Stimulated activated CD4-positive, alpha-beta T cell treated with anti-CD3 and anti-CD28 coated beads, Interleukin-1b, Interleukin-23, amount 100 ng/mL, for 4 hours (primary cell): ENCODE data around the gene RBM42.
A peak's percentile ranks its signal among the peaks of the same experiment; 100 is the strongest.
"Not testable (repeated sequence)": the region's sequence is repeated elsewhere in the genome, so short reads cannot be mapped to it uniquely, and the experiment has no call there.

Experiments
- DNase-seq, 2 donors: peaks; one replicate each; pipeline ENCODE4 v3.0.0-alpha.2; 2020; ENCODE audit warnings: low read depth in 2 of 2

Gene RBM42, protein sequence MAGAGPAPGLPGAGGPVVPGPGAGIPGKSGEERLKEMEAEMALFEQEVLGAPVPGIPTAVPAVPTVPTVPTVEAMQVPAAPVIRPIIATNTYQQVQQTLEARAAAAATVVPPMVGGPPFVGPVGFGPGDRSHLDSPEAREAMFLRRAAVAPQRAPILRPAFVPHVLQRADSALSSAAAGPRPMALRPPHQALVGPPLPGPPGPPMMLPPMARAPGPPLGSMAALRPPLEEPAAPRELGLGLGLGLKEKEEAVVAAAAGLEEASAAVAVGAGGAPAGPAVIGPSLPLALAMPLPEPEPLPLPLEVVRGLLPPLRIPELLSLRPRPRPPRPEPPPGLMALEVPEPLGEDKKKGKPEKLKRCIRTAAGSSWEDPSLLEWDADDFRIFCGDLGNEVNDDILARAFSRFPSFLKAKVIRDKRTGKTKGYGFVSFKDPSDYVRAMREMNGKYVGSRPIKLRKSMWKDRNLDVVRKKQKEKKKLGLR

GRCh38 chr19:35628565-35629331 lies at the start of gene RBM42:
Gene RBM42 (plus strand): TSS chr19:35629036. CDS start chr19:35629154, 118 bp downstream.
- DNase-seq = peak; percentile 93 to 94

GRCh38 chr19:35582760-35583159 lies 46.1 kb upstream of the RBM42 start:
- DNase-seq = no peak

- no peak for DNase-seq
Observed at GRCh38 chr19:35585848-35586247, 43.0 kb upstream of the RBM42 start, which contains the start of gene PMIS2. Gene PMIS2 (plus strand): TSS chr19:35586173. CDS start chr19:35586260, 87 bp downstream.

- no peak for DNase-seq
Observed at GRCh38 chr19:35587321-35587720, 41.5 kb upstream of the RBM42 start.

DNA sequence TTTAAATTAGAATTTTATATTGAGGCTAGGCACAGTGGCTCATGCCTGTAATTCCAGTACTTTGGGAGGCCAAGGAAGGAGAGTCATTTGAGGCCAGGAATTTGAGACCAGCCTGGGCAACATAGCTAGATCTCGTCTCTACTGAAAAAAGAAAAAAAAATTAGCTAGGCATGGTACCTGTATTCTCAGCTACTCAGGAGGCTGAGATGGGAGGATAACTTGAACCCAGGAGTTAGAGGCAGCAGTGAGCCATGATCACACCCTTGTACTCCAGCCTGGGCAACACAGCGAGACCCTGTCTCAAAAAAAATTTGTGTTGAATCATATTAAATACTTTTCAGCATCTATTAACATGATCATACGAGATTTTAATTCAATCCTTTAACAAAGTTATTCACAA lies 38.0 kb upstream of the RBM42 start:
- DNase-seq = no peak

GRCh38 chr19:35592226-35592625 lies 36.6 kb upstream of the RBM42 start:
- no peak for DNase-seq

- not testable (repeated sequence) for DNase-seq
Observed at GRCh38 chr19:35595026-35595425, 33.8 kb upstream of the RBM42 start.

- DNase-seq = no peak
Observed at GRCh38 chr19:35595928-35596327, 32.9 kb upstream of the RBM42 start.

DNA sequence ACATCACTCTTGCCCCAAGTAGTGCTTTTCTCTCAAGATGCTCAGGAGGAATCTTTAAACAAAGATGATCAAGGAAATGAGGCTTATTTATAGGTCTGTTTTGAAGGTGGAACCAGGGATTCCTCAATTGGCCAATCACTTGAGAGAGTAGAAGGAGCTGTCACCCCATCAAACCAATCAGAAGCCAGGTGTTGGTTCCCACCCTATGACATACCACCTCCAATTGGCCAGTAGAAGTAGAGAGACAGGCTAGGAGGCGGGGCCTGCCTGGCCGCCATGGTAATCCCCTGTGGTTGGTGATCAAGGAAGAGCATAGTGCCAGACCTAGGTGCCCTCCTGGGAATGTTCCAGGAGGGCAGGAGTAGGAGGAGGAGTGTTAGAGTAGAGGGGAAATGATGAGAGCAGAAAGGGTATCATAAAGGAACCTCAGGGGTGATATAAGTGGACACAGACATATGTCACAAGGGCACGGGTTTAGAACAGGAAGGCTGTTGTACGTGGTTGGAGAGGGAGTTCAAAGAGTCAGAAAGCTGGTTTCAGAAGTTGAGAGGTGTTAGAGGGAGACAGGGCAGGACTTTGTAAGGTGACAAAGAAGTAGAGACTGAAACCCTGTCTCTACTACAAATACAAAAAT lies 32.4 kb upstream of the RBM42 start:
- no peak for DNase-seq

DNA sequence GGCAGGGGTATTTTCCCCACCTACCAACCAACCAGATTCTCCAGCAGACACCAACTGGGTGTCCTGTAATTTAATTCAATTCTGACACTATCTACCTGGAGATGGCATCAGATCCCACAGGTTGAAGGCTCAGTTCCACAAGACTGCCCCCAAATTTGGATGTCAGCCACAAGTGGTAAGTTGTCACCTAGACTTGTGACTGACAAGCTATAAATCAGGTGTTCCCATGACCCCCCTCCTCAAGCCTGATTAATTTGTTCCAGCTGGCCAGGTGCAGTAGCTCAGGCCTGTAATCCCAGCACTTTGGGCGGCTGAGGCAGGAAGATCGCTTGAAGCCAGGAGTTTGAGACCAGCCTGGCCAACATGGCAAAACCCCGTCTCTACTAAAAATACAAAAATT lies 26.9 kb upstream of the RBM42 start:
- DNase-seq = no peak

DNA sequence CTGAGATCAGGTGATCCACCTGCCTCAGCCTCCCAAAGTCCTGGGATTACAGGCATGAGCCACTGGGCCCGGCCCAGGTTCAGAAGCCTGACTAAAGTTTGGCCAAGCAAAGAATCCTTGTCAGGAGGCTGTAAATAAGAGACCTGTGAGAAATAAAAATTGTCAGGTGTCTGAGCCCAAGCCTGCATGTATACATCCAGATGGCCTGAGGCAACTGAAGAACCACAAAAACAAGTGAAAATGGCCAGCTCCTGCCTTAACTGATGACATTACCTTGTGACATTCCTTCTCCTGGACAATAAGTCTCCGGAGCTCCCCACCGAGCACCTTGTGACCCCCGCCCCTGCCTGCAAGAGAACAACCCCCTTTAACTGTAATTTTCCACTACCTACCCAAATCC lies 24.4 kb upstream of the RBM42 start:
- not testable (repeated sequence) for DNase-seq

DNA sequence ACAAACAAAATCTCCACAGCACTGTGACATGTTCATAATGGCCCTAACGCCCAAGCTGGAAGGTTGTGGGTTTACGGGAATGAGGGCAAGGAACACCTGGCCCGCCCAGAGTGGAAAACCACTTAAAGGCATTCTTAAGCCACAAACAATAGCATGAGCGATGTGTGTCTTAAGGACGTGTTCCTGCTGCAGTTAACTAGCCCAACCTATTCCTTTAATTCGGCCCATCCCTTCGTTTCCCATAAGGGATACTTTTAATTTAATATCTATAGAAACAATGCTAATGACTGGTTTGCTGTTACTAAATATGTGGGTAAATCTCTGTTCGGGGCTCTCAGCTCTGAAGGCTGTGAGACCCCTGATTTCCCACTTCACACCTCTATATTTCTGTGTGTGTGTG lies 21.7 kb upstream of the RBM42 start:
- DNase-seq = not testable (repeated sequence)

DNA sequence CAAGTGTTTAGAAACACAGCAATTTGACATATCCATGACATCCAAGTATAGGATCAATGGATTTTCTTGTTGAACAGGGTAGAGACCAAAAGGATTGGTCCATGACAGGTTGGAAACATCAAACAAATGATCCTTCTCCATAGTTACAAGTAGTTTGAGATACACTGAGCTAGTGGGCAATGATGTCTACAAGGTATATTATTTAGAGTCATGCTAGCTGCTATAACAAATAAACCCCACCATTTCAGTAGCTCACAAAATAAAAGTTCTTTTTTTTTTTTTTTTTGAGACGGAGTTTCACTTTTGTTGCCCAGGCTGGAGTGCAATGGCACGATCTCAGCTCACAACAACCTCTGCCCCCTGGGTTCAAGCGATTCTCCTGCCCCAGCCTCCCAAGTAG lies 21.2 kb upstream of the RBM42 start:
- DNase-seq = no peak

DNA sequence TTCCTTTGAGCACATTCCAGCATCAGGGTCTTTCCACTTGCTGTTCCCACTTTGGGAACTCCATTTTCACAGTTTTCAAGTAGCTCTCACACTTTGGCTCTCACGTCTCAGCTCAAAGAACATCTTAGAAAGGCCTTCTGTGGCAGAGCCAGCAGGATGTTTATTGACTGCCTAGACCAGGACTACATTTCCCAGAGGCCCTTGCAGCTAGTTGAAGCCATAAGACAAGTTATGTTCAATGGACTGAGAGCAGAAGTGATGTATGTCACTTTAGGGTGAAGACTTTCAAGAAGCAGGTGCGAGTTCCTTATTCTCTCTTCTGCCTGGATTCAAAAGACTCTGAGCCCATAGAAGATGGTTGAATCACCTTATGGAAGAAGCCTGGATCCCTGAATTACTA lies 20.6 kb upstream of the RBM42 start:
- no peak for DNase-seq

DNA sequence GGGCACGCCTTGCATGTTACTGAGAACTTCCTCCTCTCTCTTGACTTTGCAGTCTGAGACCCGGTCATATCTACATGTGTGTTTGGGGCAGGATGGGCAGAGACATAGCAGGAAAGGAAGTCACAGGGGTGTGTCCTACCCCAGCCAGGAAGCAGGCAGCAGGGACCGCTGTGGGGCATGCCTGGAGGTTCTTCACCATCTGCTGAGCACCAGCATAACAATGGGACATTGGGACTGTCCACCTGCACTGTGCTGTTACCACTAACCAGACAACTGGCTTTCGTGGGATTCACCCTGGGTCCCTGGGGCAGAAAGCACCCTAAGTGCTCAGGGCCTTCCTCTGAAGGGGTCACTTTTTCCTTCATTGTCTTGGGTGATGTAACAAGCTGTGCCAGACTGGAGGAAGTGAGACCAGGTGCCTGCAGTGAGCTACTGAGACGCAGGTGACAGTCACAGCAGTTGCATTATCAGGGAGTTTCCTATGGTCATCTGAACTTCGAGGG lies 18.9 kb upstream of the RBM42 start:
- DNase-seq = no peak

DNA sequence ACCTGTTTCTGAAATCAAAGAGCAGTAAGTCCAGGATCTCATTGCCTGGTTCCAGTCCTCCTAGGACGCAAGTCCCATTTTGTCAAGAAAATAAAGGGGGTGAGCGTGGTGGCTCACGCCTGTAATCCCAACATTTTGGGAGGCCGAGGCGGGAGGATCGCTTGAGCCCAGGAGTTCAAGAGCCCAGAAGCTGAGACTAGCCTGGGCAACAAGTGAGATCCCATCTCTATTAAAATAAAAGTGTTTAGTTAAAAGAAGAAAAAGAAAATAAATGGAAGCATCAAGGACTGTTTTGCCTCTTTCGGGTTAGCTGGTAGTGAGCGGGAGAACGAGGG lies 16.6 kb upstream of the RBM42 start:
- DNase-seq = no peak

GRCh38 chr19:35612559-35613321 lies 16.1 kb upstream of the RBM42 start, which contains the start of gene HAUS5:
Gene HAUS5 (plus strand): TSS chr19:35612735. CDS start chr19:35612795, 60 bp downstream.
- peak; percentile 95 for DNase-seq

- no peak for DNase-seq
Observed at GRCh38 chr19:35613574-35613973, 15.3 kb upstream of the RBM42 start.

DNA sequence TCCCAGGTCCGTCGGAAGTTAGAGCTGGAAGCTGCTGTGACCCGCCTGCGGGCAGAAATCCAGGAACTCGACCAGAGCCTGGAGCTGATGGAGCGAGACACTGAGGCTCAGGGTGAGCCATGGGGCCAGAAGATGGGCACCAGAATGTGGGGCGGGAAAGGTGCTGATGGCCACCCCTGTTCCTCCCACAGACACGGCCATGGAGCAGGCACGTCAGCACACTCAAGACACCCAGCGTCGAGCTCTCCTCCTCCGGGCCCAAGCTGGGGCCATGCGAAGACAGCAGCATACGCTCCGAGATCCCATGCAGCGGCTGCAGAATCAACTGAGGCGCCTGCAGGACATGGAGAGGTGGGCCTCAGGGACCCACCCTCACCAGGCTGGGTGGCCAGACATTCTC lies 13.8 kb upstream of the RBM42 start:
- DNase-seq = no peak

DNA sequence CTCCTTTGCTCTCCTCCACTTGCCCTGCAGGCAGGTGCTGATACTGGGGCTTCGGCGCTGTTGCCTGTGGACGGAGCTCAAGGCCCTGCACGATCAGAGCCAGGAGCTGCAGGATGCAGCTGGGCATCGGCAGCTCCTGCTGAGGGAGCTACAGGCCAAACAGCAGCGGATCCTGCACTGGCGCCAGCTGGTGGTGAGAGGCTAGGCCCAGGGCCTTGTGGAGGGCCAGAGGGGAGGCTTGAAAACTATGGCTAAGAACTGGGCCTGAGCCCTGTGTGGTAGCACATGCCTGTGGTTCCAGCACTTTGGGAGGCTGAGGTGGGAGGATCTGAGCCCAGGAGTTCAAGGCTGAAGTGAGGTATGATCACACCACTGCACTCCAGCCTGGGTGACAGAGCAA lies 10.0 kb upstream of the RBM42 start:
- DNase-seq = no peak

- no peak for DNase-seq
Observed at GRCh38 chr19:35619290-35619923, 9.4 kb upstream of the RBM42 start.
